SU-DHL-6 (cell line): ENCODE results near the gene IMPDH1.

Source experiments
- H2AFZ ChIP-seq: fragments of 200-600 bp; sonication (generic); 2 replicates; pipeline ENCODE4 v1.6.1; 2014; ENCODE audit warnings: low read depth, mild to moderate bottlenecking, moderate library complexity, mixed read lengths, antibody characterized with exemption, low read length; ENCODE audit not compliant: severe bottlenecking
- H3F3A ChIP-seq: fragments of 200-600 bp; shearing (Covaris generic); 2 replicates; pipeline ENCODE4 v1.6.0; 2016; ENCODE audit warnings: antibody characterized with exemption, mild to moderate bottlenecking; ENCODE audit not compliant: insufficient read depth
- H3K27ac ChIP-seq: fragments of 200-600 bp; sonication (generic); 2 replicates; pipeline ENCODE4 v1.5.1; 2016; ENCODE audit warnings: low read depth, mild to moderate bottlenecking, low read length, moderate library complexity, mixed read lengths
- H3K27me3 ChIP-seq: fragments of 200-600 bp; sonication (generic), shearing (Covaris generic); 2 replicates; pipeline ENCODE4 v1.6.0; 2014; ENCODE audit warnings: mild to moderate bottlenecking, low read length
- H3K36me3 ChIP-seq: fragments of 200-600 bp; sonication (generic); 2 replicates; pipeline ENCODE4 v1.6.1; 2014; ENCODE audit warnings: mild to moderate bottlenecking, low read length, mixed read lengths
- H3K4me2 ChIP-seq: fragments of 300-600, 200-600 bp; shearing (Covaris generic), sonication (generic); 2 replicates; pipeline ENCODE4 v1.6.0; 2014; ENCODE audit warnings: low read length, low read depth, mild to moderate bottlenecking; ENCODE audit not compliant: poor library complexity, severe bottlenecking
- H3K4me3 ChIP-seq: fragments of 200-600 bp; sonication (generic); 2 replicates; pipeline ENCODE4 v1.5.1; 2014; ENCODE audit warnings: antibody characterized with exemption, low read length, mild to moderate bottlenecking, mixed read lengths; ENCODE audit not compliant: insufficient read depth, poor library complexity, severe bottlenecking
- H3K79me2 ChIP-seq: fragments of 200-600 bp; sonication (generic); 2 replicates; pipeline ENCODE4 v1.6.1; 2014; ENCODE audit warnings: mild to moderate bottlenecking, low read length, moderate library complexity; ENCODE audit not compliant: insufficient read depth
- H3K9ac ChIP-seq: fragments of 200-600 bp; sonication (generic); 2 replicates; pipeline ENCODE4 v1.7.0; 2014; ENCODE audit warnings: mild to moderate bottlenecking, low read length
- H3K9me2 ChIP-seq: fragments of 200-600 bp; sonication (generic); replicated peaks from 2 replicates; pipeline ENCODE4 v1.6.1; 2014; ENCODE audit warnings: low read length; ENCODE audit not compliant: insufficient read depth
- H3K9me3 ChIP-seq: fragments of 200-600 bp; sonication (generic); 2 replicates; pipeline ENCODE4 v1.6.1; 2014; ENCODE audit warnings: low read length, mixed read lengths; ENCODE audit not compliant: insufficient read depth
- H4K20me1 ChIP-seq: fragments of 200-600 bp; sonication (generic); 2 replicates; pipeline ENCODE4 v1.6.1; 2014; ENCODE audit warnings: low read depth, mild to moderate bottlenecking, antibody characterized with exemption, low read length, moderate library complexity, mixed read lengths
- EZH2phosphoT487 ChIP-seq: fragments of 200-600 bp; sonication (generic), shearing (Covaris generic); conservative IDR thresholded peaks from 2 replicates; pipeline ENCODE4 v1.6.1; 2018; ENCODE audit warnings: mild to moderate bottlenecking, antibody characterized with exemption, low read length, moderate library complexity, mixed read lengths
- TF ChIP-seq, protein P1 (sequence below): fragments of 200-600 bp; sonication (generic); IDR thresholded peaks from one replicate; pipeline ENCODE4 v1.5.1; 2017; ENCODE audit warnings: antibody characterized with exemption, mild to moderate bottlenecking, low read length, moderate library complexity; ENCODE audit not compliant: insufficient read depth, poor library complexity, severe bottlenecking

Gene IMPDH1

GRCh38 chr7:128450409-128450808, 40.6 kb upstream of the IMPDH1 start:
- no peak overlapping the region for H2AFZ ChIP-seq
- no peaks in the 10 kb centered on the region for H3K27me3 ChIP-seq
- H3K36me3 ChIP-seq, result no peaks in the 10 kb centered on the region
- H3K4me3 ChIP-seq, result no peak overlapping the region
- TF ChIP-seq EZH2phosphoT487, result no peak
- TF ChIP-seq, protein P1, sequence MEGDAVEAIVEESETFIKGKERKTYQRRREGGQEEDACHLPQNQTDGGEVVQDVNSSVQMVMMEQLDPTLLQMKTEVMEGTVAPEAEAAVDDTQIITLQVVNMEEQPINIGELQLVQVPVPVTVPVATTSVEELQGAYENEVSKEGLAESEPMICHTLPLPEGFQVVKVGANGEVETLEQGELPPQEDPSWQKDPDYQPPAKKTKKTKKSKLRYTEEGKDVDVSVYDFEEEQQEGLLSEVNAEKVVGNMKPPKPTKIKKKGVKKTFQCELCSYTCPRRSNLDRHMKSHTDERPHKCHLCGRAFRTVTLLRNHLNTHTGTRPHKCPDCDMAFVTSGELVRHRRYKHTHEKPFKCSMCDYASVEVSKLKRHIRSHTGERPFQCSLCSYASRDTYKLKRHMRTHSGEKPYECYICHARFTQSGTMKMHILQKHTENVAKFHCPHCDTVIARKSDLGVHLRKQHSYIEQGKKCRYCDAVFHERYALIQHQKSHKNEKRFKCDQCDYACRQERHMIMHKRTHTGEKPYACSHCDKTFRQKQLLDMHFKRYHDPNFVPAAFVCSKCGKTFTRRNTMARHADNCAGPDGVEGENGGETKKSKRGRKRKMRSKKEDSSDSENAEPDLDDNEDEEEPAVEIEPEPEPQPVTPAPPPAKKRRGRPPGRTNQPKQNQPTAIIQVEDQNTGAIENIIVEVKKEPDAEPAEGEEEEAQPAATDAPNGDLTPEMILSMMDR, result no peak
- no peaks in the 10 kb centered on the region for H4K20me1 ChIP-seq
- no peaks in the 10 kb centered on the region for H3K9me2 ChIP-seq
- H3K4me2 ChIP-seq, result no peak overlapping the region
- H3K9ac ChIP-seq, result no peak overlapping the region
- H3F3A ChIP-seq, result peaks cover 5% of the 10 kb centered on the region; the same call in 1 of the 2 replicates
- no peaks in the 10 kb centered on the region for H3K9me3 ChIP-seq
- H3K27ac ChIP-seq, result no peak overlapping the region
- no peaks in the 10 kb centered on the region for H3K79me2 ChIP-seq

DNA sequence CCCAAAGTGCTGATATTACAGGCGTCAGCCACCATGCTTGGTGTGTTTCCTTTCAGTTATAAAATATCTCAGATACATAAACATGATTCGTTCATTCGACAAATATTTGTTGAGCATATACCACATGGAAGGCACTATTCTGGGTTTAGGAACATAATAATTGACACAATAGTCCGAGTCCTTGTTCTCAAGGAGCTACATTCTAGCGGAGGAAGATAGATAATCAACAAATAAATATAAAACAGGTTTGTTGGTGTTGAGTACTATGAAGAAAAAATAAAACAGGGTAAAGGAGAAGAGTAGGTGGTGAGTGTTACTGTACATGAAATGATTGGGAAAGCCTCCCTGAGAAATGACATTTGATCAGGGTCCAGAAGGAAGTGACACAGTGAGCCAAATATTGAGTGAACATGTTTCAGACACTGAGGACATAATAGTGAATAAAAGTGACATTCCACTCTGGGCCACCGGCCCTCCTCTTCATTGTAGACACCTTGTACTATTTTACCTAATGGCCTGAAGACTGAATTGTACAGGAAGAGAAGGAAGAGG, 39.0 kb upstream of the IMPDH1 start:
- no peaks in the 10 kb centered on the region for H3K79me2 ChIP-seq
- no peak overlapping the region for H3K27ac ChIP-seq
- H4K20me1 ChIP-seq, result no peaks in the 10 kb centered on the region
- no peak overlapping the region for H3K4me3 ChIP-seq
- H3F3A ChIP-seq, result peaks cover 1% of the 10 kb centered on the region; the same call in 1 of the 2 replicates
- no peaks in the 10 kb centered on the region for H3K9me3 ChIP-seq
- H3K9ac ChIP-seq, result no peak overlapping the region
- no peak overlapping the region for H2AFZ ChIP-seq
- no peaks in the 10 kb centered on the region for H3K36me3 ChIP-seq
- no peaks in the 10 kb centered on the region for H3K27me3 ChIP-seq
- no peaks in the 10 kb centered on the region for H3K9me2 ChIP-seq
- H3K4me2 ChIP-seq, result no peak overlapping the region
- TF ChIP-seq, protein P1, result no peak
- TF ChIP-seq EZH2phosphoT487, result no peak

- no peak overlapping the region for H3K4me3 ChIP-seq
- H3K27me3 ChIP-seq, result no peaks in the 10 kb centered on the region
- no peaks in the 10 kb centered on the region for H4K20me1 ChIP-seq
- no peaks in the 10 kb centered on the region for H3K9me3 ChIP-seq
- no peaks in the 10 kb centered on the region for H3K9me2 ChIP-seq
- no peaks in the 10 kb centered on the region for H3F3A ChIP-seq
- H3K36me3 ChIP-seq, result no peaks in the 10 kb centered on the region
- H3K79me2 ChIP-seq, result no peaks in the 10 kb centered on the region
- TF ChIP-seq, protein P1, result no peak
- no peak for TF ChIP-seq EZH2phosphoT487
- no peak overlapping the region for H3K9ac ChIP-seq
- H3K4me2 ChIP-seq, result no peak overlapping the region
- H3K27ac ChIP-seq, result no peak overlapping the region
- H2AFZ ChIP-seq, result no peak overlapping the region
These were observed 38.3 kb upstream of the IMPDH1 start for GRCh38 chr7:128447941-128448564.
